AG10803 (cell line): ENCODE measurements around the gene HSPA14.

Experiments used
- DNase-seq: peaks from one replicate; pipeline ENCODE4 v3.0.0; 2010; ENCODE audit warnings: low read depth
- H3K4me3 ChIP-seq: 2 replicates; pipeline ENCODE4 v1.5.1; 2011; ENCODE audit warnings: mild to moderate bottlenecking, low read length, control low read depth
- TF ChIP-seq, protein P1 (sequence below): conservative IDR thresholded peaks from 2 replicates; pipeline ENCODE4 v1.5.1; 2011; ENCODE audit warnings: mild to moderate bottlenecking, low read length, control low read depth, inconsistent platforms

HSPA14 gene

DNA sequence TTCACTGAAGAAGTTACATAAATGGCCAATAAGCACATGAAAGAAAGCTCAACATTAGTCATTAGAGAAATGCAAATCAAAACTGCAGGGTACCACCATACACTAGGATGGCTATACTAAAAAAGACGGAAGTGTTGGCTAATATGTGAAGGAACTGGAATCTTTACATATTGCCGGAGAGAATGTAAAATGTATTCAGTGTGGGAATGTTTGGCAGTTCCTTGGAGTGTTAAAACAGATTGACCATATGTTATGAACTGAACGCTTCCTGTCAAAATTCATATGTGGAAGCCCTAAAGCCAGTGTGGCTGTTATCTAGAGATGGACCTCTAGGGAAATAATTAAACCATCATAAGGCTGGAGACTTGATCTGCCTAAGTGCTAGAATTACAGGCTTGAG, 73.7 kb downstream of the HSPA14 start:
- DNase-seq, result no peak
- TF ChIP-seq, protein P1, sequence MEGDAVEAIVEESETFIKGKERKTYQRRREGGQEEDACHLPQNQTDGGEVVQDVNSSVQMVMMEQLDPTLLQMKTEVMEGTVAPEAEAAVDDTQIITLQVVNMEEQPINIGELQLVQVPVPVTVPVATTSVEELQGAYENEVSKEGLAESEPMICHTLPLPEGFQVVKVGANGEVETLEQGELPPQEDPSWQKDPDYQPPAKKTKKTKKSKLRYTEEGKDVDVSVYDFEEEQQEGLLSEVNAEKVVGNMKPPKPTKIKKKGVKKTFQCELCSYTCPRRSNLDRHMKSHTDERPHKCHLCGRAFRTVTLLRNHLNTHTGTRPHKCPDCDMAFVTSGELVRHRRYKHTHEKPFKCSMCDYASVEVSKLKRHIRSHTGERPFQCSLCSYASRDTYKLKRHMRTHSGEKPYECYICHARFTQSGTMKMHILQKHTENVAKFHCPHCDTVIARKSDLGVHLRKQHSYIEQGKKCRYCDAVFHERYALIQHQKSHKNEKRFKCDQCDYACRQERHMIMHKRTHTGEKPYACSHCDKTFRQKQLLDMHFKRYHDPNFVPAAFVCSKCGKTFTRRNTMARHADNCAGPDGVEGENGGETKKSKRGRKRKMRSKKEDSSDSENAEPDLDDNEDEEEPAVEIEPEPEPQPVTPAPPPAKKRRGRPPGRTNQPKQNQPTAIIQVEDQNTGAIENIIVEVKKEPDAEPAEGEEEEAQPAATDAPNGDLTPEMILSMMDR, result no peak
- H3K4me3 ChIP-seq, result no peak overlapping the region

DNA sequence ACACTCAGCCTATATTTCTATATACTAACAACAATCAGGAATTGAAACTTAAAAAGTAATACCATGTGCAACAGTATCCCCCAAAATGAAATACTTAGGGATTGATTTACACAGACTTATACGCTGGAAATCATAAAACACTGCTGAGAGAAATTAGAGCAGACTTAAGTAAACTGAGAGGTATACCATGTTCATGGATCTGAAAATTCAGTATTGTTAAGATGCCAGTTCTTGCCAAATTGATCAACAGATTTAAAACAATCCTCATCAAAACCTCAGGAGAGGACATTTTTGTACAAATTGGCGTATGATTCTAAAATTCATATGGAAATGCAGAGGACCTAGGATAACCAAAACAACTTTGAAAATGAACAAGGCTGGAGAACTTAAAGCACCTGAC, 78.5 kb downstream of the HSPA14 start:
- TF ChIP-seq, protein P1, result no peak
- H3K4me3 ChIP-seq, result no peak overlapping the region
- no peak for DNase-seq

DNA sequence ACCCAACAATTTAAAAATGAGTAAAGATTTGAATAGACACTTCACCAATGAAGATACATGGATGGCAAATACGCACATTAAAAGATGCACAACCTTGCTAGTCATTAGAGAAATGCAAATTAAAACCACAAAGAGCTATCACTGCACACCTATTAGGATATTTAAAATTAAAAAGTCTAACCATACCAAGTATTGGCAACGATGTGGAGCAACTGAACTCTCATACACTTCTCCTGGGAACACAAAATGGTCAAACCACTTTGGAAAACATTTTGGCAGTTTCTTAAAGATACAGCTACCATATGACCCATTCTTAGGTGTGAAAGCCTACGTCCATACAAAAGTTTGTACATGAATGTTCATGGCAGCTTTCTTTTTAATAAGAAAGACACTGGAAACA, 79.7 kb downstream of the HSPA14 start:
- no peak overlapping the region for H3K4me3 ChIP-seq
- DNase-seq, result no peak
- TF ChIP-seq, protein P1, result no peak

DNA sequence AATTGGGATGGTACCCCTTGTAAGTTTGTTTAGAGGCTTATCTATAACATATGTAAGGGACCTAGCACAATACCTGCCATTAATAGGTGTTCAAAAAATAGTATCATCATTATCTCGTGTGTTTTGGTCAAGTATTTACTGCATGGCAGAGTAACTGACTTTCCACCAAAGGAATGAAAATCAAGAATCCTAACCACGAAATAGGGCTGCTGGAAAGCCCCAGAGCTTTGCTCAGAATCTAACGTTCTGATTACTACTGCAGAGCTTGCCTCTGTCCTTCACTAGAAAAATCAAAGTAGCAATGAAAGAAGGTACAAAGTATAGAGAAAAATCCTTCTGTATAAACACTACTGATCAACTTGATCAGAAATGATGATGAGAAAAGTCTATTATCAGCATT, 80.9 kb downstream of the HSPA14 start:
- H3K4me3 ChIP-seq, result no peak overlapping the region
- TF ChIP-seq, protein P1, result no peak
- no peak for DNase-seq
